RWPE1 (cell line): ENCODE measurements around the gene BNIP1.
A peak's percentile ranks its signal among the peaks of the same experiment; 100 is the strongest.

Experiments used
- CTCF ChIA-PET: fragments of 350-600 bp; sonication (Branson Sonifier 250); formaldehyde crosslinking; extraction: SDS; loops from one replicate; lab custom pipeline; 2021; lab: Yijun Ruan, JAX
- POLR2A ChIA-PET: fragments of 400-600 bp; formaldehyde crosslinking; extraction: SDS; loops from one replicate; lab custom pipeline; 2020; ENCODE audit warnings: antibody characterized with exemption; ENCODE audit not compliant: low non-redundant PET; lab: Yijun Ruan, JAX
- DNase-seq: peaks from one replicate; pipeline ENCODE4 v3.0.0; 2012; ENCODE audit warnings: low spot score
- H3K27ac ChIP-seq: fragments of 450-650 bp; 2 replicates; pipeline ENCODE4 v1.5.1; 2017
- CTCF ChIP-seq: fragments of 450-650 bp; conservative IDR thresholded peaks from 2 replicates; pipeline ENCODE4 v1.5.1; 2017; ENCODE audit warnings: low read depth, mild to moderate bottlenecking

BNIP1 gene

GRCh38 chr5:173191561-173191960 lies 47.2 kb downstream of the BNIP1 start:
- CTCF ChIA-PET: interaction anchor here (0.6 to 0.7 kb wide), 2 partner anchors 100 to 385 kb away, joined by 3 read pairs; no protein-coding TSS in a partner anchor

GRCh38 chr5:173192561-173192960 lies 48.2 kb downstream of the BNIP1 start:
- CTCF ChIA-PET: interaction anchor here (0.7 kb wide), 1 partner anchor 10 kb away, joined by 3 read pairs; no protein-coding TSS in a partner anchor
- DNase-seq: no peak
- no peak overlapping the region for H3K27ac ChIP-seq
- POLR2A ChIA-PET: interaction anchor here (0.6 kb wide), 1 partner anchor 136 kb away, joined by 3 read pairs; the partner anchor contains the start of gene STC2
- no peak for TF ChIP-seq CTCF

More at GRCh38 chr5:173191561-173191960, 47.2 kb downstream of the BNIP1 start:
- POLR2A ChIA-PET: no interaction called here
- no peak for TF ChIP-seq CTCF
- no peak overlapping the region for H3K27ac ChIP-seq
- no peak for DNase-seq

GRCh38 chr5:173196133-173196952 lies 52.0 kb downstream of the BNIP1 start:
- DNase-seq: no peak
- H3K27ac ChIP-seq: no peak overlapping the region
- POLR2A ChIA-PET: no interaction called here
- CTCF ChIA-PET: interaction anchor here (0.6 kb wide), 1 partner anchor 9 kb away, joined by 4 read pairs; no protein-coding TSS in a partner anchor
- TF ChIP-seq CTCF: no peak

- H3K27ac ChIP-seq: peak overlapping the region; percentile 46; the same call in 1 of the 2 replicates
- no peak for TF ChIP-seq CTCF
- POLR2A ChIA-PET: no interaction called here
- CTCF ChIA-PET: interaction anchor here (0.8 kb wide), 1 partner anchor 164 kb away, joined by 3 read pairs; no protein-coding TSS in a partner anchor
- DNase-seq: no peak
These were observed 53.1 kb downstream of the BNIP1 start for GRCh38 chr5:173197375-173197891.

- H3K27ac ChIP-seq: peak overlapping the region; percentile 46; the same call in 1 of the 2 replicates
- TF ChIP-seq CTCF: no peak
- no peak for DNase-seq
- POLR2A ChIA-PET: no interaction called here
- CTCF ChIA-PET: interaction anchor here (0.7 to 0.8 kb wide), 2 partner anchors 165 to 484 kb away, joined by 3 to 4 read pairs; no protein-coding TSS in a partner anchor
These were observed 53.7 kb downstream of the BNIP1 start for GRCh38 chr5:173198049-173198448.

GRCh38 chr5:173200356-173200755 lies 56.0 kb downstream of the BNIP1 start:
- no peak for DNase-seq
- CTCF ChIA-PET: no interaction called here
- no peak overlapping the region for H3K27ac ChIP-seq
- no peak for TF ChIP-seq CTCF
- POLR2A ChIA-PET: no interaction called here
